Psoas muscle (tissue), 8 donors: Measurements from ENCODE around the gene CYS1. TPM values are rescaled to one million over a fixed set of nuclear protein-coding genes. Genes with fewer than 3 reads are reported as not detected.

ENCODE experiments used
- ATAC-seq, 4 donors: fragments of 200-7000 bp; cut with Tn5 transposase; one replicate each; pipeline ENCODE4 v1.9.1; 2020; ENCODE audit warnings: moderate library complexity in 3 of 4, mild to moderate bottlenecking in 2 of 4
- DNase-seq, 2 donors: peaks; one replicate each; pipeline ENCODE4 v3.0.0-alpha.2; 2020
- H3K27ac ChIP-seq: fragments of 200-600 bp; one replicate; pipeline ENCODE4 v1.8.0; 2022
- H3K27me3 ChIP-seq, 3 donors: fragments of 200-600 bp in 1 of 3; one replicate each; pipeline versions ENCODE4 v1.6.1 to v1.8.0; 2013 to 2022; ENCODE audit warnings: low read length in 2 of 3, mild to moderate bottlenecking in 2 of 3, moderate library complexity in 1 of 3; ENCODE audit not compliant: insufficient read depth in 3 of 3
- H3K36me3 ChIP-seq, 2 donors: fragments of 200-600 bp in 1 of 2; one replicate each; pipeline versions ENCODE4 v1.6.1 to v1.8.0; 2013 to 2022; ENCODE audit warnings: low read depth in 1 of 2, mild to moderate bottlenecking in 1 of 2, moderate library complexity in 1 of 2; ENCODE audit not compliant: insufficient read depth in 1 of 2
- H3K4me1 ChIP-seq: fragments of 200-600 bp; one replicate; pipeline ENCODE4 v1.8.0; 2022
- H3K4me3 ChIP-seq: fragments of 200-600 bp; one replicate; pipeline ENCODE4 v1.8.0; 2022; ENCODE audit warnings: mild to moderate bottlenecking
- H3K9me3 ChIP-seq: fragments of 200-600 bp; one replicate; pipeline ENCODE4 v1.8.0; 2022
- CTCF ChIP-seq: fragments of 200-600 bp; IDR thresholded peaks from one replicate; pipeline ENCODE4 v1.8.0; 2022; ENCODE audit warnings: antibody characterized with exemption
- WGBS, 3 donors: extraction: QIAGEN DNeasy Blood & Tissue Kit; methylation state at CpG; one replicate each; pipeline versions ENCODE4 v1.1.6 to v1.1.7; 2013; 5-methylcytosine and 5-hydroxymethylcytosine counted together
- intact Hi-C, 2 donors: fragments of 100-400 bp; cut with DNase I; formaldehyde crosslinking; loops; one replicate each; pipeline versions ENCODE4 v1.11.0 to v1.14.2; 2022
- polyA plus RNA-seq, 3 donors: library from polyadenylated mRNA; stranded (reverse); fragments of 200-250 nt; gene quantifications; one replicate each; pipeline ENCODE4 v1.2.3, GENCODE V29; 2013
- total RNA-seq, 4 donors: library from RNA; stranded (reverse); fragmentation: NEBNext Ultra II Directional in 2 of 4; extraction: Animal tissue kit (Norgen Biotek cat#: 25700) in 2 of 4; gene quantifications; one replicate each; pipeline versions ENCODE4 v1.2.1 to v1.2.4, GENCODE V29; 2021 to 2023
- donor health status: healthy with polysubstance abuse.
- donor health status: DM: no; HTN: no; CAD: no; lungs with moderate emphysema.
- donor health status: Bipolar disorder and iron deficiency.
- donor health status: healthy.
- donor health status: DM: yes; HTN: yes; CAD: no.
- donor health status: DM: no; HTN: no; CAD: no.
- donor health status: DM: no; HTN: no; CAD: no.
- donor health status: DM: yes; HTN: yes; CAD: no.

Gene CYS1
- total and polyA plus RNA-seq, 7 donors: 0.06 to 0.58 (median 0.13) TPM

GRCh38 chr2:10027660-10028330 is 52.4 kb downstream of the CYS1 start:
- 75 to 78% (median 78%) methylated on average over 16 of the region's 16 CpGs for WGBS, 3 donors
- DNase-seq (no peak), ATAC-seq (peak in 1 of 4 donors; percentile 24)
- Histone ChIP-seq H3K4me3 (no peak overlapping the region), H3K36me3 (no peaks in the 10 kb centered on the region), H3K27me3 (no peaks in the 10 kb centered on the region), H3K4me1 (no peaks in the 10 kb centered on the region), H3K9me3 (no peaks in the 10 kb centered on the region), H3K27ac (no peak overlapping the region)
- intact Hi-C loops: loop anchor here in 1 of 2 donors (5.0 kb wide), 1 partner anchor 40 kb away; no protein-coding TSS in a partner anchor
- no peak for TF ChIP-seq CTCF

DNA sequence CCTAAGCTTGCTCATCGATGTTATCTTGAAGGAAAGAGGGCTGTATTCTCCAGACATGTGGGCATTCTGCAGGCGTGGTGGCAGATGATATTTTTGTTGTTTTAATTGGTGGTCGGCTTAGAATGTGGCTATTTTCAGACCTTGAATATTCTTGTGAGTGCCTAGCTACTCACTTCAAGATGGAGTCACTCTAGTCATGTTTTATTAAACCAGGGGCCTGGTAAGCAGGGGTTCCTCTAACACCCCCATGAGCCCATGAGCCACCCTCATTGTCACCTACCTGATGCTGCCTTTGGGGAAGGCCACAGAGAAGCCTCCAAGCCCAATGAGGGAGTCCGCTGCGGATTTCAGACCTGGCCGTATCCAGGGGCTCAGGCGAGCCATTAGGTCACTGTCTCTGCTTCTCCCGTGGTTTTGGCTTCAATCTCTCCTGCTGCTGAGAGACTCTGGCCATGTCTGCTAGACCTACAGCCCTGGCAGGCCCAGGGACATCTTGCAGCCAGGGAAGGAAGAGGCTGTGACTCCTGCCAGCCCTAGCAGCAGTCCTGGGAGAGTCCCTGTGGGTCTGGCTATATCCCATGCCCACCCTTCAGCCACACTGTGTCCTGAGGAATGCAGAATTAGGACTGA is 53.2 kb downstream of the CYS1 start:
- Histone ChIP-seq H3K4me3 (no peak overlapping the region), H3K27ac (no peak overlapping the region), H3K9me3 (no peaks in the 10 kb centered on the region), H3K4me1 (no peaks in the 10 kb centered on the region), H3K27me3 (no peaks in the 10 kb centered on the region), H3K36me3 (no peaks in the 10 kb centered on the region)
- no peak for TF ChIP-seq CTCF
- ATAC-seq (no peak), DNase-seq (no peak)
- intact Hi-C loops: loop anchor here in 1 of 2 donors (5.0 kb wide), 1 partner anchor 40 kb away; no protein-coding TSS in a partner anchor
- 82 to 87% (median 83%) methylated on average over 8 of the region's 8 CpGs for WGBS, 3 donors

- peak in 1 of 2 donors; percentile 25 for DNase-seq
- no peak for ATAC-seq
- no peak overlapping the region for H3K27ac ChIP-seq
- no peaks in the 10 kb centered on the region for H3K36me3 ChIP-seq
- intact Hi-C loops: no loop called here
- no peaks in the 10 kb centered on the region for H3K9me3 ChIP-seq
- H3K4me1 ChIP-seq: no peaks in the 10 kb centered on the region
- 78 to 86% (median 85%) methylated on average over 10 of the region's 10 CpGs for WGBS, 3 donors
- H3K27me3 ChIP-seq: no peaks in the 10 kb centered on the region
- H3K4me3 ChIP-seq: no peak overlapping the region
- no peak for TF ChIP-seq CTCF
Measured at GRCh38 chr2:10022966-10023662, 57.1 kb downstream of the CYS1 start.

GRCh38 chr2:10022445-10022844 is 57.8 kb downstream of the CYS1 start:
- Histone ChIP-seq H3K4me1 (no peaks in the 10 kb centered on the region), H3K4me3 (no peak overlapping the region), H3K36me3 (no peaks in the 10 kb centered on the region), H3K9me3 (peaks cover under 1% of the 10 kb centered on the region), H3K27me3 (no peaks in the 10 kb centered on the region), H3K27ac (no peak overlapping the region)
- DNase-seq (no peak), ATAC-seq (no peak)
- TF ChIP-seq CTCF: no peak
- intact Hi-C loops: no loop called here
- 93 to 98% (median 97%) methylated on average over 4 of the region's 4 CpGs for WGBS, 3 donors
